ENCODE data around the gene AP2A2. TPM values are rescaled to one million over a fixed set of nuclear protein-coding genes. Genes with fewer than 3 reads are reported as not detected.
"Not testable (repeated sequence)": the region's sequence is repeated elsewhere in the genome, so short reads cannot be mapped to it uniquely, and the experiment has no call there.

The AP2A2 gene
- total RNA-seq, 1 donor from 2014 or later: 120 TPM

- DNase-seq (ENCODE audit: low spot score): no peak
Measured at GRCh38 chr11:1012740-1013630, 87.3 kb downstream of the AP2A2 start.

- DNase-seq (ENCODE audit: low spot score): no peak
Measured at GRCh38 chr11:1013631-1013935, 87.9 kb downstream of the AP2A2 start.

- DNase-seq (ENCODE audit: low spot score): no peak
Measured at GRCh38 chr11:1014276-1014675, 88.6 kb downstream of the AP2A2 start.

GRCh38 chr11:1015064-1015463 lies 89.4 kb downstream of the AP2A2 start:
- no peak for DNase-seq (ENCODE audit: low spot score)

- no peak for DNase-seq (ENCODE audit: low spot score)
Measured at GRCh38 chr11:1015826-1016545, 90.3 kb downstream of the AP2A2 start.

GRCh38 chr11:1016610-1017126 lies 91.0 kb downstream of the AP2A2 start:
- not testable (repeated sequence) for DNase-seq (ENCODE audit: low spot score)

GRCh38 chr11:1017269-1018005 lies 91.8 kb downstream of the AP2A2 start:
- DNase-seq (ENCODE audit: low spot score): no peak

- DNase-seq (ENCODE audit: low spot score): no peak
Measured at GRCh38 chr11:1018091-1018490, 92.4 kb downstream of the AP2A2 start.

GRCh38 chr11:1019321-1019910 lies 93.7 kb downstream of the AP2A2 start:
- no peak for DNase-seq (ENCODE audit: low spot score)

GRCh38 chr11:1020211-1020905 lies 94.7 kb downstream of the AP2A2 start:
- no peak for DNase-seq (ENCODE audit: low spot score)

- DNase-seq (ENCODE audit: low spot score): no peak
Measured at GRCh38 chr11:1022411-1022810, 96.7 kb downstream of the AP2A2 start.

GRCh38 chr11:1022908-1023810 lies 97.5 kb downstream of the AP2A2 start:
- no peak for DNase-seq (ENCODE audit: low spot score)

- DNase-seq (ENCODE audit: low spot score): no peak
Measured at GRCh38 chr11:1023811-1024596, 98.3 kb downstream of the AP2A2 start.

- DNase-seq (ENCODE audit: low spot score): no peak
Measured at GRCh38 chr11:1024597-1025409, 99.1 kb downstream of the AP2A2 start.

GRCh38 chr11:1025410-1026162 lies 99.9 kb downstream of the AP2A2 start:
- no peak for DNase-seq (ENCODE audit: low spot score)

- no peak for DNase-seq (ENCODE audit: low spot score)
Measured at GRCh38 chr11:1026163-1026450, 100.4 kb downstream of the AP2A2 start.

All from mesenteric fat pad (tissue), 1 donor.